Measurements from ENCODE around the gene ALDH1A1. TPM values are rescaled to one million over a fixed set of nuclear protein-coding genes. Genes with fewer than 3 reads are reported as not detected.

ALDH1A1 gene
- polyA plus RNA-seq, 1 experiment, result 7.0 TPM

DNA sequence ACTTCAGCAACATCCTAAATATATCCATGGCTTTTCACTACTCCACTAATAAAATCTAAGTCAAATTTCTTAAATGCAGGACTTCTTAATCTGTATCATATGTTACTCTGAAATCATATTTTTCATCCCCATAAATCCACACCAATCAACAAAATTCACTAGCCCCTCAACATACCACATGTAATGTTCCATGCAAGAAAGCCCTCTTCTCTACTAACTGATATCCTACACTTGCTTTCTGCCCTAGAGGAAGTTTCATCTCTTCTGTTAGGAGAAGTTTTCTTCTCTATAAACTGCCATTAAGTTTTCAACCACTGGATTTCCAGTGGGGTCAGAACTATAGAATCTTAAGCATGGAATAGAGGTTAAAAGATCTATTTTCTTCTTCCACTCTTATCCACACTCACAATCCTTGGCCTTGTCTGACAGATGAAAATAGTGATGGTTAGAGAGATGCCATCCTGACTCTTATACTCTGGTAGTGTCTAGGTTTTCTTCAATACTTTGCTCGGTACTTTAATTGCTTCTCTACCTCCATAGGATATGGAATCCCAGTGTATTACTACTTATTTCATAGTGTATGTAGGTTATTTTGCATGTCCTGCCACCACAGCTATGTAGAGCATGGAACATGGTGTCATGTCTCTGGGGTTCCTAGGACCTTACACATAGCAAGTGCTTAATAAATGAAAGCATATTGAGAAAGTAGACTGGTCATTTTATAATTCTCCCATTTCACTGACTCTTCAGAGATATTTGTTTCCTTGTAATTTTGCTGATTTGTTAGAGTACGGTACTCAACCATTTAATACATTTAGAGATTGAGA, 48.4 kb downstream of the ALDH1A1 start:
- no peaks in the 10 kb centered on the region for H3K27me3 ChIP-seq (ENCODE audit: control insufficient read depth, insufficient read depth, low read length)
- ChIA-PET CTCF (no interaction called here), POLR2A (no interaction called here)
- TF ChIP-seq CTCF (IDR thresholded peaks at IDR 0.05; ENCODE audit: low read depth, low read length), result no peak
- H3K4me3 ChIP-seq (ENCODE audit: low read depth, low read length), result no peak overlapping the region
- DNase-seq (ENCODE audit: low read depth, low spot score), result no peak
- no peaks in the 10 kb centered on the region for H3K9me3 ChIP-seq (ENCODE audit: control insufficient read depth, insufficient read depth, low read length)
- H3K27ac ChIP-seq (ENCODE audit: low read depth, low read length), result no peak overlapping the region

GRCh38 chr9:72903103-72903502, 49.8 kb downstream of the ALDH1A1 start:
- TF ChIP-seq CTCF (IDR thresholded peaks at IDR 0.05; ENCODE audit: low read depth, low read length), result no peak
- no peak for DNase-seq (ENCODE audit: low read depth, low spot score)
- no peaks in the 10 kb centered on the region for H3K9me3 ChIP-seq (ENCODE audit: control insufficient read depth, insufficient read depth, low read length)
- POLR2A ChIA-PET, result no interaction called here
- no peak overlapping the region for H3K27ac ChIP-seq (ENCODE audit: low read depth, low read length)
- H3K27me3 ChIP-seq (ENCODE audit: control insufficient read depth, insufficient read depth, low read length), result no peaks in the 10 kb centered on the region
- CTCF ChIA-PET, result no interaction called here
- no peak overlapping the region for H3K4me3 ChIP-seq (ENCODE audit: low read depth, low read length)

- no peak for TF ChIP-seq CTCF (IDR thresholded peaks at IDR 0.05; ENCODE audit: low read depth, low read length)
- Histone ChIP-seq H3K9me3 (ENCODE audit: control insufficient read depth, insufficient read depth, low read length) (no peaks in the 10 kb centered on the region), H3K27ac (ENCODE audit: low read depth, low read length) (no peak overlapping the region), H3K4me3 (ENCODE audit: low read depth, low read length) (no peak overlapping the region), H3K27me3 (ENCODE audit: control insufficient read depth, insufficient read depth, low read length) (no peaks in the 10 kb centered on the region)
- ChIA-PET CTCF (interaction anchor here (1.3 kb wide), 1 partner anchor 120 kb away, joined by 4 read pairs; no protein-coding TSS in a partner anchor), POLR2A (no interaction called here)
- no peak for DNase-seq (ENCODE audit: low read depth, low spot score)
Measured at GRCh38 chr9:72902268-72902667, 50.6 kb downstream of the ALDH1A1 start.

DNA sequence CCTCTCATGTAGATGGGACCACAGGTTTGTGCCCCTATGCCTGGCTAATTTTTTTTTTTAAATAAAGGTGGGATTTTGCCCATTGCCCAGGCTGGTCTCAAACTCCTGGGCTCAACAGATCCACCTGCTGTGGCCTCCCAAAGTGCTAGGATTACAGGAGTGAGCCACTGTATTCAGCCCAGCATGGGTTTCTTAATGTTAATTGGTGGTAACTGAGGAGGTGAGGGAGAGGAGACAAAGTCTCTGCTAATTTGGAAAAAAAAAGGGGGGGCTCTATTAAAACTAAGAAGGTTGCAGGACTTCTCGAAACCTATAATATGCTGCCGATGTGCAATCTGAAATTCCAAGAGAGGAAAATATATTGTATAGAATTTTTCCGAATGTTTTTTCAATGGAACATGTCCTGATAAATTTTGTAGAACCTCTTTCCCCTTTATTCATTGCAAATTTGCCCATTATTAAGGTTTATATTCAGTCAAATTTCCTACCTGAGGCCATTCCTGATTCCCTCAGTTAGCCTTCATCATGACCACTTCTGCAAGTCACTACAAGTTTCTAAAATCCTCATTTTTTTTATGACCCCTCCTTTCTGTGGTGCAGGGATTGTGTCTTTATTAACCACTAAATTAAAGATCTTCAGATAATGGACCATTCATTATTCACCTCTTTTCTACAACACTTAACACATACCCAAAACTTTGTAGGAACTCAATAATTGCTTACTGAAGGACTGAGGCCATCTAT, 52.9 kb downstream of the ALDH1A1 start:
- no peak overlapping the region for H3K4me3 ChIP-seq (ENCODE audit: low read depth, low read length)
- POLR2A ChIA-PET, result interaction anchor here (0.6 kb wide), 1 partner anchor 663 kb away, joined by 6 read pairs; no protein-coding TSS in a partner anchor
- no peak for TF ChIP-seq CTCF (IDR thresholded peaks at IDR 0.05; ENCODE audit: low read depth, low read length)
- no peak overlapping the region for H3K27ac ChIP-seq (ENCODE audit: low read depth, low read length)
- CTCF ChIA-PET, result interaction anchor here (1.6 kb wide), 1 partner anchor 300 kb away, joined by 5 read pairs; no protein-coding TSS in a partner anchor
- no peaks in the 10 kb centered on the region for H3K9me3 ChIP-seq (ENCODE audit: control insufficient read depth, insufficient read depth, low read length)
- H3K27me3 ChIP-seq (ENCODE audit: control insufficient read depth, insufficient read depth, low read length), result no peaks in the 10 kb centered on the region
- no peak for DNase-seq (ENCODE audit: low read depth, low spot score)

Measured in AG04450 (cell line).